GM19193 (cell line): Measurements from ENCODE around the gene WWC1.

Experiments
- POLR2A ChIP-seq: IDR thresholded peaks from 4 replicates; pipeline ENCODE4 v1.6.1; 2011; ENCODE audit not compliant: insufficient read depth, insufficient read length; ENCODE audit errors: extremely low read depth

WWC1 gene

DNA sequence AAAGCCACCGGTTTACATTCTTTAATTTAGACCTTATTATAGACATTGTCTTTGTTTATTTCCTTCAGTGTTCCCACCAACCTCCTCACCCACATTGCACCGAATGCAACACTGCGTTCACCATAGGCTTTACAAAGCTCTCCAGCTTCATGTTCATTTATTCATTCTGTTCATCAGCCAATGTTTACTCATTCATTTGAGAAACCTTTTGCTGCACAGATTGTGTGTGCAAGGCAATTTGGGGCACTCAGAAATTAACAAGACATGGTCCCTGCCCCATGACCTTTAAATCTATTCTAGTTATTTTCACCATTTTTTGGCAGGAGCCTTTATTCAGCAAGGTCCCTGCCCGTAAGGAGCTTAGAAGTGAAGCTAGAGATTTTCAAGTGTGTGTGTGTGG lies 124.0 kb downstream of the WWC1 start:
- TF ChIP-seq POLR2A = no peak

DNA sequence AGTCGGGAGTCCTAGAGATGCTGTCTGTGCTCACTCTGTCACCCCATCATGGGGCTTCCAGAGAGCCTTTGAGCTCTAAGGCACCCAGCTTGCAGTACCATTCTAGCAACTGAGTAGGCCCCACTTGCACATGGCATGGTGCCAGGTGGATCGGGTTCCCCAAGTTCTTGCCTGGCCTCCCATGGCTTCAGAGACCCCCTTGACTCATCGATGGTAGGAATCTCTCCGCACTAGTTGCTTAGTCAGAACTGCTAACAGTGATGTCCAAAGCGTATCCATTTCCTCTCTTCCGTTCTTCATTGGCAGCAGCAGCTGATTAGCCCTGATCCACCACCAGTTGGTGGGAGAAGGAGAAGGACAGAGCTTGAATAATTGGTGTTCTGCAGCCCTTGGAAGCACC lies 124.5 kb downstream of the WWC1 start:
- TF ChIP-seq POLR2A = no peak

DNA sequence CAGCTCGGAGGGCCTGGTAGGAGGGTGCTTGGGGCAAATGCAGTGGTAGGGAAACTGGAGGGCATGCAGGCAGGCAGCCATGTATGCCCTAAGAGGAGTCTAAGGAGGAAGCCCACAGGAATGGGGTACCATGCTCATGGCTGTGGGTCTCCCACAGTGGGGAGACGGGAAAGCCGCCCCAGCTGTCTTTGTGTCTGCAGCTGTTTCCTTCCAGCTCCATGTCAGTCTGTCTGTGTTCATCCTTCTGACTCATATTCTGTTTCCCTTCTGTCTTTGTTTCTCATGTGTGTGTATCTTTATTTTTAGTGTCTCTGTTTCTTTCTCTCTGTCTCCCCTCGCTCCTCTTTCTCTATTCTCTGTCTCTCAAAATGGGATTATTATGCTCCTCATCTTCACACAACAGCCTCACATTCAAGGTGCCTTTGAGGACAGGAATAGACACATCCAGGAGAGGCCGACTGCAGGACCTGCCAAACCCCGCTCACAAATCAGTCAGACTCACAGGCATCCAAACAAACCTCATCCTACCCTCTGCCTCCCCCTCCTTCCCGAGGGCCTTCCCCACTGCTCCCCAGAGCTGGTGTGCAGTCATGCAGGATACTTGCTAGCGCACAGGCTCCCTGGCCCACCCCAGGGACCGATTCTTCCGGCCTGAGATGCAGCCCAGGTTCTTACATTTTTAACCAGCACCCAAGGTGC lies 126.4 kb downstream of the WWC1 start:
- no peak for TF ChIP-seq POLR2A

DNA sequence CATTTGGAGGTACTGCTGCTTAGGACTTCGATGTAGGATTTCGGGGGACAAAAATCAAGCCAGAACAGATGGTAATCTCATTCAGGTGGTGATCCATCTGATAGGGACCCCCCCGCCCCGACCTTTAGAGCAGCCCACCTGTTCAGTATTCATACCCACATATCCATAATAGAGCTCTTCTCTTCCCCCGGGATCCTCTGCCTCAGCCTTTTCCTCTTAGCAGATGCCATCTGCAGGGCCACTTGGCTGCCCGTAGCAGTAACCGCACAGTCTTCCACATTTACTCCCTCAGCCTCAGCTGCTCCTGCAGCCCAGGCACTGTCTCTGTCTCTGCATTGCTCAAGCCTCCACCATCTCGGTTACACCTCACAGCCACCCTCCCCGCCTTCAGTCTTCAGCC lies 129.0 kb downstream of the WWC1 start:
- TF ChIP-seq POLR2A = no peak

DNA sequence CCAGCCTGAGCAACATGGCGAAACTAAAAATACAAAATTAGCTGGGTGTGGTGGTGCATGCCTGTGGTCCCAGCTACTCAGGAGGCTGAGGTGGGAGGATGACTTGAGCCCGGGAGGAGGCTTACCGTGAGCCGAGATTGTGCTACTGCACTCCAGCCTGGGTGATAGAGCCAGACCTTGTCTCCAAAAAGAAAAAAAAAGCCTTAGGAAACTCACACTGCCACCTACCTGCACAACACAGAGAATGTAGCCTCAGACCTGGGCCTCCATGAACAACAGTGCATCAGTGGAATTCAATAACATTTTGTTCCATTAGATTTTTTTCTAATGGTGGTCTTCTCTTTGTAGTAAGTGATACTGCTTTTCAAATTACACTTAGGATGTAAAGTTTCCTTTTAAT lies 131.0 kb downstream of the WWC1 start:
- no peak for TF ChIP-seq POLR2A

DNA sequence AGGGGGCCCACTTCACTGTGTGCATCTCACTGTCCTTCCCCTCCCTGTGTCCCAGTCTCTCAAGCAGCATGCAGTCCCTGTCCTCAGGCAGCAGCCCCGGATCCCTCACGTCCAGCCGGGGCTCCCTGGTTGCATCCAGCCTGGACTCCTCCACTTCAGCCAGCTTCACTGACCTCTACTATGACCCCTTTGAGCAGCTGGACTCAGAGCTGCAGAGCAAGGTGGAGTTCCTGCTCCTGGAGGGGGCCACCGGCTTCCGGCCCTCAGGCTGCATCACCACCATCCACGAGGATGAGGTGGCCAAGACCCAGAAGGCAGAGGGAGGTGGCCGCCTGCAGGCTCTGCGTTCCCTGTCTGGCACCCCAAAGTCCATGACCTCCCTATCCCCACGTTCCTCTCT lies 132.0 kb downstream of the WWC1 start:
- no peak for TF ChIP-seq POLR2A

DNA sequence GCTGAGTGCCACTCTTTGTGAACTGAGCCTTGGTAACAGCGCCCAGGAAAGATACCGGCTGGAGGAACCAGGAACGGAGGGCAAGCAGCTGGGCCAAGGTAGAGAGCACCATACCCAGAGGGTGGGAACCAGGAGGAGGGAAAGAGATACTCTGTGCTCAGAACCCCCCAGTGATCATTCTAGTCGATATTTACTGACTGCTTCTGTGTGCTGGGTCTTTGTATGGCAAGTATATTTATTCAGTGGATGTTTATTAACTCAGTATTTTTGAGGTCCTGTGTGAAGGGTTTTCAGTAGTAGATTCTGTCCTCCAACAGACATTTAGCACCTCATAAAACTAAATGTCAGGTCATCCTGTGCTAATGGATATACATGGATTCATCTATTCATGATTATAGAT lies 132.5 kb downstream of the WWC1 start:
- no peak for TF ChIP-seq POLR2A

DNA sequence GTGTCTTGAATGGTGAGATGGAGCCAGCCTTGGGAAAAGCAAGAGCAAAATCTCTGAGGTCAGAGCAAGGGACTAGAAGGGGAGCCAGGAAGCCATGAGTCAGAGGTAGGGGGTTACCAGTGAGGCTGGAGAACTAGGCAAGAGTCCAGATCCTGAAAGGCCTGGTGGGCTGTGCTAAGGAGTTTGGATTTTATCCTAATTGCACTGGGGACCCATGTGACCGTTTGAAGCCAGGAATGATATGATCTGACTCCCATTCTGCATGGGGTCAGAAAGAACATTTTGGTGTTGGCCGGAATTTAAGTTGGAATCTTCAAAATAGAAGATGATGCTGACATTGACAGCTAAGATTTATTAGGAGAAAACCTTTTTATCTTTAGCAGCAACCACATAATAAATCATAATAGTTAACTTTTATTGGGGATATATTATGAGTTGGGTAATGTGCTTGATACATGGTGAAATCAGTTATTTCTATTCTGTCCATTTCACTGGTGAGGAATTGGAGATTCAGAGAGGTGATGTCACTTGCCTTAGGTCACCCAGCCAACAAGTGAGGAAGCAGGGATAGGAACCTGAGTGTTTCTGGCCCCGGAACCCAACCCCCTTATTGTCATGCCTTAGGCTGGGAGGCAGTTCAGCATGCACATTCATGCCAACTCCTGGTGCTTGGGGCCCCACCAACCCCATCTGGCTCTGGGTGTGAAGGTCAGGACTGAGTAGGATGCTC lies 133.3 kb downstream of the WWC1 start:
- no peak for TF ChIP-seq POLR2A

DNA sequence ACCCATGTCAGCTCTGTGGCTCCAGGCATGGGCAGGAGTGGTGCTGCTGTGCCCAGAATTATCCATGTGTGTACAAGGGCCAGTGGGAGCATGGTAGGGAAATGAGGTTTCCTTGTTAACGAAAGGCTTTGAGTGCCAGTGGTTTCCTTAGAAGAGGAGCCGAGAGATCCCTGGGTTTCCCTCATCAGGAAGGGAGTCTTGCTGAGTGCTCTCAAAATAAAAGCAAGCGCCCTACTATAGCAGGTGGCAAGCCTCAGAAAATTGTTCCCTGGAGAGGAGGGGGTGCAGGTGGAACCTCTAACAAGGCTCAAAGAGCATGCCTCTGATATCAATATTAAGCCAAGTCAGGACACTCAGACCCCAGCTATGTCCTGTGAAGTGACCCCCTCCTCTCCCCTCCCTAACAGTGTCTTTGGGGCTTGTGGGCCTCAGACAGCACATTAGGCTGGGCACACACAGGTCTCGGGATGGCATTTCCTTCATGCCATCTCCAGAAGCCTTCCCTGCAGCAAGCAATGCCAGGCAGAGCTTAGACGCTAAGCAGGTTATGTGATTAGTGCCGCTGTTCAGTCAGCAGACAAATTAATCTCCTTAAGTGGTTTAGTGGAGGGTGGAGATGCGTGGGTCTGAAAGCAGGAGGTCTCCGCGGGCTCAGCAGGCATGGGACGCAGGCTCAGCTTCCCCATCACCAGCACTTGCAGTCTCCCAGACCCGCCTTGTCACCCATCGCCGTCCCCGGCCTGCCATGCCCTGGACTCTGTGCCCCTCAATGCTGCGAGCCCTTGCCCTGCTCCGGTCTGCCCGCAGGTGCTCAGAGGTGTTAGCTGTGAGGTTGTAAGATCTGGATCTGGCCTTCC lies 134.8 kb downstream of the WWC1 start:
- no peak for TF ChIP-seq POLR2A

DNA sequence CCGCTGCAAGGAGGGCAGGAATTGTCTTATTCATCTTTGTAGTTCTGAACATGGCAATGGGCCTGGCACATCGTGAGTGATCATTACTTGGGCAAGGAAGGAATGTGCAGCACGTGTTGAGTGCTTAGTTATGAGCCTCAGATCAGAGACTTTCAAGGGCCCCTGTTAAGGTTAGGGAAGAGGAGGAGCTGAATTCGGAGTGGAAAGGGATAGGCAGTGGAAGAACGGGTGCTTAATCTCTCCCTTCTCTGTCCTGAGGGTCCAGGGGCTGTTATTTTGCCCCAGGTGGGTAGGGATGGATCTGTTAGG lies 135.4 kb downstream of the WWC1 start:
- TF ChIP-seq POLR2A = no peak

DNA sequence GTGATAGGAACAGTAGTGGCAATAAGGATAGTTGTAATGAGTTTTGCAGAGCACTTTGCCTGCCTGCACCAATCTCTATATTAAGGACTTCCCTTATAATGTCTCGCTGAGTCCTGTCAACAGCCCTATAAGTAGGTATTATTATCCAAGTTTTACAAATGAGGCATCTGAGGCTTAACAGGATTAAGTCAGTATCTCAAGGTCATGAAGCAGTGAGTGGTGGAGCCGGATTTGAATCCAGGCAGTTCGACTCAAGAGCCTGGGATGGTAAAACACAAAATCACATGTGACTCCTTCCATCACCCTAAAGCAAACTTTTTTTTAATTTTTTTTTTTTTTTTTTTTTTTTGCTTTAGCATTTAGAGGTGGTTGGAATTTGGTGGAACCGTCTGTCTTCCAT lies 135.8 kb downstream of the WWC1 start:
- TF ChIP-seq POLR2A = no peak

DNA sequence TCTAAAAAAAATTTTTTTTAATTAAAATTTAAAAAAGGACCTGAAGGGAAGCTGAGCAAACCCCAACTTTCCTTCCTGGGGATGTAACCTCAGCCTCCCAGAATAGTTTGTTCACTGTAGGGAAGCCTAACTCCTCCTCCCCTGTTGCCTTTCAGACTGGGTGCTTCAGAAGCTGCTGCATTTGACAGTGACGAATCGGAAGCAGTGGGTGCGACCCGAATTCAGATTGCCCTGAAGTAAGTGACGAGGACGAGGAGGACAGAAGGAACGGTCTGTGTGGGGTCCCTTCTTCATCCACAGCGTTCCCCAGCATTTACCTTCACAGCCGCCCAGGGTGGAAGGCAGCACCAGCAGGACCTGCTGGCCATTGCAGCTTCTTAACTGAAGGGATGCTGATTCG lies 137.1 kb downstream of the WWC1 start:
- TF ChIP-seq POLR2A = no peak

DNA sequence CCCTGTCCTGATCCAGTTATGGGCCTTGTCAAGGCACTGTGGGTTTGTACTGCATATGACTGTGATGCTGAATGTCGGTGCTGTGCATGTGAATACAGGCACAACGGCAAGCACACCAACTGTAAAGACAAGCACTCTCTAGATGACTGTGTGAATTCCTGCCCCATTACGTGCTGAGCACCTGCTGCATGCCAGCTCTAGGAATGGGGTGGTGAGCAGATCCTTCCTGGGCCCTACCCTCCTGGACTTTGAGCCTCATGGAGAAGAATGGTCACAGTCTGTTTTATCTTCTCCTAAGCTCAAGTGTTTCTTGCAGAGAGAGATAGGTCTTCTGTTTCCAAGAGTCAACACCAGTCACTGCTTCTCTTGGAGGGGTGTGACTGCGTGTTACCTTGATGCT lies 138.9 kb downstream of the WWC1 start:
- no peak for TF ChIP-seq POLR2A

DNA sequence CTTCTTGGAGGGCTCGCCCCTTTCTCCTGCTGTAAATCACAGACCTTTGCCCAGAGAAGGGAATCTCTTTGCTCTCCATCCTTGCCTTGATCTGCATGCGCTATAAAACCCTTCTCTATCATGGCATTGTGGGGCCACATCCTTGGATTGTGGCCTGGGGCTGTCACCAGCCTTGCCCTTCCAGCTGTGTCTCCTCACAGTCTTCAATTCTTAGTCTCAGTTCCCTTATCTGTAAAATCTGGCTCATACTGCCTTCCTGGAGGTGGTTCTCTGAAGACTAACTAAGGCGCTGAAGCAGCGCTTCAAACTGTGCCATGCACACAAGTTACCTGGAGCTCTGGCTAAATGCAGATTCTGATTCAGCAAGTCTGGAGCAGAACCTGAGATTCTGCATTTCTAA lies 141.5 kb downstream of the WWC1 start:
- no peak for TF ChIP-seq POLR2A

DNA sequence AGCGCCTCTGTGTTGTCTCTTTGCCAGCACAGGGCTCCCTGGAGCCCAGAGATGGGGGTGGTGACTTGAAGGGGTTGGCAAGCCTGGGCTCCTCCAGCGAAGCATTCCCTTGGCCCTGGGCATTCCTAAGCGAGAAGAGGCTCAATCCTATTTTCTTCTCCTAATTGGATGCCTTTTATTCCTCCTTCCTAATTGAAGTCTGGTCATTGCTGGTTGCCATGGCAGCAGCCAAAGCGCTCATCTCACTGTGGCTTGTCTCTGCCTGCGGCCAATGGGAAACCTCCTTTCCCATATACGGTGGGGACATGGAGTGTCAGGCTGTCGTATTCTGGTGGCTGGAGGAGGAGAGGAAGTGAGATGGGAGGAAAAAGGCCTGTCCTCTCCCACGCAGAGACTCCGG lies 142.6 kb downstream of the WWC1 start:
- TF ChIP-seq POLR2A = no peak
